ENCODE data around the gene CTNND2. TPM values are rescaled to one million over a fixed set of nuclear protein-coding genes. Genes with fewer than 3 reads are reported as not detected.
"Not testable (repeated sequence)": the region's sequence is repeated elsewhere in the genome, so short reads cannot be mapped to it uniquely, and the experiment has no call there.

Gene CTNND2
- total RNA-seq, 1 donor from 2014 or later: 41.3 TPM

DNA sequence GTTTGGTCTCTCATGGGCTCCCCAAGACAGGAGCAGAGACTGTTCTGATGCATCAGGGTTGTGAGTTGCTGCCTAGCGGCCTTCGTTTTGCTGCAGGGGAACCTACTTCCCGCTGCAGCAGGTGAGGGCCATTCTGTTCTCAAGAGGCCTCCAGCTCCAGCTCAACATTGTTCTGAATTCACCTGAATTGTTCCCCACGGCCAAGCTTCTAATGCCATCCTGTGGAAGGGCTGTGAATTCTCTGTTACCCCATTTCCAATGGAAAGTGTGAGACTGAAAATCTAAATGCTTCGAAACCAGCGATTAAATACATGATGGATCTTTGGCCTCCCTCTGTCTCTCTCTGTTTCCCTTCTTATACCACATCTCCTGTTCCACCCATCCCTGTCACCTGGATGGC lies 794.1 kb downstream of the CTNND2 start:
- intact Hi-C loops (cut with DNase I): no loop called here
- no peak for DNase-seq (ENCODE audit: low spot score)

- no peak for DNase-seq (ENCODE audit: low spot score)
- intact Hi-C loops (cut with DNase I): no loop called here
Observed at GRCh38 chr5:11105696-11106095, 798.5 kb downstream of the CTNND2 start.

DNA sequence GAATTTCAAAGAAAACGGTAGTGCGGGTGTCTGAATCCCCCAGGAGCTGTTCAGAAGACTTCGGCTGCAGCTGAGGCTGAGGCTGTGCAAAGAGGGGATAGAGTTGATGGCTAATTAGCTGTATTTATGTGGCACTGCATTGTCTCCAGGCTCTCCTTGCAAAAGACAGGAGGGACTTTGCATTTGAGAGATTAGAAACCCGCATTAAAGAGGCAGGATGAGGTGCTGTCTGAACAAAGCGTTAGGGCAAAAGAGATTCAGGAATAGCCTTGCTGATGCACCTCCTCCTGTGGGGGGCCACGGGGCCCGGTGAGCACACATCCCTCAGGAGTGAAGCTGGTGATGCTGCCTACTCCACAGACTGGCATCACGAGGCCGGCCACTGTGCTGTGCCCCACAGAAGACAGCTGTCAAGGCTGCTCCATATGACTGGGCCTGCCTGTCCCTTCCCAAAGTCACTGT lies 799.6 kb downstream of the CTNND2 start:
- intact Hi-C loops (cut with DNase I): no loop called here
- no peak for DNase-seq (ENCODE audit: low spot score)

DNA sequence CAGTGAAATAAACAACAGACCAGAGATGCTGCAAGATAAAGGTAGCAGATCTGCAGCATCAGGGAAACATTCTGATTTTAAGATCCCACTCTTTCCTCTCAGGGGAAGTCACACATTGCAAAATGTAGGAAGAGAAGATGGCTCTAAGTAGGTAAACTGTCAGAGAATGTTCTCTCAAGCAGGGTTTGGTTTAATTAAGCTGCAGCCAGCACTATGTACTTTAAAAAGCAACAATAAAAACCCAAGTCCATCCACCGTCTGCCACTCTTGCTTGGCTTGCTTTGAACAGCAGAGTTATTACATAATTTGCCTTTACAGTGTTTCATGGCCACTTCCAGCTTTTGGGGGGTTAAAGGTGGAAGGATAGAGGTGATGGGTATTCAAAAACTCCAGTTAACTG lies 800.0 kb downstream of the CTNND2 start:
- intact Hi-C loops (cut with DNase I): no loop called here
- DNase-seq (ENCODE audit: low spot score): no peak

DNA sequence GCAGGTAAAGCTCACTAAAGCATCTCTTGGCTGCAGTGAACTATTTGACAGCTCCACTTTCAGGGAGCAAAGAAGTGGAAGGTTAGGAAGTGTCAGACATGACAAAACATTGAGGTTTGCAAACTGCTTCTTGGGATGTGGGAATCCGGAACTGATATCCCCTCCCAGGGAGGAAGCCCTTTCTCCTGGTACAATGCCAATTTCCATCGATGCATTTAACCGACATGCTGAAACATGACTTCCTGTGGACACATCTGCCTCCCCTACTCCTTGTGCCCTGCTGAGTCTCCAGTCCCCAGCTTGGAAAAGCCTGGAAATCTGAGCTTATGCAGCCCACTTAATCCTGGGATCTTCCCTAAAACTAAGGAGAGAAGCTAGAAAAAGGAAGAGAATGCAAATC lies 820.1 kb downstream of the CTNND2 start:
- DNase-seq (ENCODE audit: low spot score): no peak
- intact Hi-C loops (cut with DNase I): no loop called here

- intact Hi-C loops (cut with DNase I): no loop called here
- DNase-seq (ENCODE audit: low spot score): no peak
Observed at GRCh38 chr5:11082404-11082945, 821.8 kb downstream of the CTNND2 start.

- intact Hi-C loops (cut with DNase I): no loop called here
- no peak for DNase-seq (ENCODE audit: low spot score)
Observed at GRCh38 chr5:11076945-11077613, 827.2 kb downstream of the CTNND2 start.

DNA sequence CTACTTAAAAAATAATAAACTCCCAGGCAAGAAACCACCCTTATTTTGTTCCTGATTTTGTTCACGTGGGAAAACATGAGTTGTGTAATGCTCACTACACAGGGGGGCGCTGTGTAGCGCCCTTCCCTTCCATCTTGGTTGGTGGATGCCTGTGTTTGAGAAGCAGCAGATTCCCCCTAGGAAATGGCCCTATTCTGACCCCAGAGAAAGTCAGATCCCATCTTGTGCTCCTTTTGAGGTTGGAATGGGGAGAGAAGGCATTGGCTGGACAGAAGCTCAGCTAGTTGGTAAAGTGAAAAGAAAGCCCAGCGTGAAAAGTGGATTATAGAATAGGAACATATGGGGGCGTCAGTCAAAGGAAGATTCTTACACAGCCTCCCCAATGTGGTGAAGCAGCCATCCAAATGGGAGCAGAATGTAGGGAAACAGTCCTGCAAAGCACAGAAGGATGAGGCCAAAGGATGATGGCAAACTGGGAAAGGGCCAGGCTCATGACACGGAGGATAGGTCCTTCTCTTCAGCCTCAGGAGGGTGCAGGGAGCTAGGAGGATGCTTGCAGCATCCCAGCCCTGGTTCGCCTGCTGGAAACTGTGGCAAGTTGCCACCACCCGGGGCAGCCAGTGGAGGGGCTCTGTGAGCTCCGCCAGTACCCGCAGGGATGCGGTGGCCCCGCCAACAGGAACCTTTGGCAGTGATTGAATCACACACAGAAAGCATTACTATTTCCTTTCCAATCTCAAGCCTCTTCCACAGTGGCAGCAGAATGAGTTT lies 829.0 kb downstream of the CTNND2 start:
- DNase-seq (ENCODE audit: low spot score): no peak
- intact Hi-C loops (cut with DNase I): no loop called here

DNA sequence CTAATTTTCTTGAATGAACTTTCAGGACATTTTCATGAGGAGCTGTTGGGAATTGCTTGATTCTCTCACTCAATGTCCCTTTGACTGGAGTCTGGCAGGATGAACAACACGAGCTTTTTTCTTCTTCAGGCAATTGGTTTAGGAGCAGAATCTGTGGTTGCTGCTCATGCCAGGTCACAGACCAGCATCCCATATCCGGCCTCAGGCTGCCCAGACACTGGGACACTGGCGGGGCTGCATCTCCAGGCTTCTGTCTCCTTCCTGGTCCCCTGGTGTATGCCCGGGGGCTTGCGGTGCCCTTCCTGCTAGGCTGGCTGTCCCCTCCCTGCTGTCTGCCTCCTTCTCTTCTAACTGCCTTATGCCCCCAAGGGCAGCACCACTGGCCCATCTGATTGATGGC lies 831.7 kb downstream of the CTNND2 start:
- intact Hi-C loops (cut with DNase I): no loop called here

DNA sequence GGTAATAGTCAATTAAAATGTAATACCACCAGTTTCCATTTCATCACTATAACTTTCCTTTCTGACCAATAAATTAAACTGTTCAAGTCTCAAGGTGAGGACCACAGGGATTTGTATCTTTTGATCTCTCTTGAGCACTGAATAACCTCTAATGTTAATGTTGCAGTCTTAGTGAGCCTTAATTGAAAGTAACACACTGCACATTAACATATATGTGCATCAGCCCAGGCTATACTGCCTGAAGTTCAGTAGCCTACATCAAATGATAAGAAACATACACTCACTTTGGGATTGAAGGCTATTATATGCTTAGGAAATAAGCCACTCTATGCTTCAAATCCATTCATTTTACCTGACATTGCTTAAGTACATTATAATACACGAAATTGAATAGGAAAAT lies 832.2 kb downstream of the CTNND2 start:
- intact Hi-C loops (cut with DNase I): no loop called here
- DNase-seq (ENCODE audit: low spot score): no peak

More for the DNA sequence above, 831.7 kb downstream of the CTNND2 start:
- no peak for DNase-seq (ENCODE audit: low spot score)

GRCh38 chr5:11069041-11069440 lies 835.2 kb downstream of the CTNND2 start:
- intact Hi-C loops (cut with DNase I): no loop called here
- DNase-seq (ENCODE audit: low spot score): no peak

DNA sequence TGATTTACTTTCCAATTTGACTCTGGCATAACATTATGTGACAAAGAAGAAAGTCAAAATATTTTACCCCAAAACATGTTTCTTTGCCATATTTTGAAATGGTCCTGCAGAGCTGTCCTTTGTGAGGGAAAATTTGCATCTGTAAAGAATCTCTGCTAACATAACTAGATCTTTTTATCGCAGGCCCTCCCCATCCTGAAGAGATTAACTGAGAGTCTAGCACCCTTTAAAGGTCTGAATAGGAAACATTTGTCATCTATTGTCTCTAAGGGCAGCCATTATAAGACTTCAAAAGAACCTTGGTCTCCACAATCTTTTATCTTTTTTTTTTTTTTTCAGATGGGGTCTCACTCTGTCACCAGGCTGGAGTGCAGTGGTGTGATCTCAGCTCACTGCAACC lies 838.5 kb downstream of the CTNND2 start:
- intact Hi-C loops (cut with DNase I); DNase-seq (ENCODE audit: low spot score): not testable (repeated sequence)

DNA sequence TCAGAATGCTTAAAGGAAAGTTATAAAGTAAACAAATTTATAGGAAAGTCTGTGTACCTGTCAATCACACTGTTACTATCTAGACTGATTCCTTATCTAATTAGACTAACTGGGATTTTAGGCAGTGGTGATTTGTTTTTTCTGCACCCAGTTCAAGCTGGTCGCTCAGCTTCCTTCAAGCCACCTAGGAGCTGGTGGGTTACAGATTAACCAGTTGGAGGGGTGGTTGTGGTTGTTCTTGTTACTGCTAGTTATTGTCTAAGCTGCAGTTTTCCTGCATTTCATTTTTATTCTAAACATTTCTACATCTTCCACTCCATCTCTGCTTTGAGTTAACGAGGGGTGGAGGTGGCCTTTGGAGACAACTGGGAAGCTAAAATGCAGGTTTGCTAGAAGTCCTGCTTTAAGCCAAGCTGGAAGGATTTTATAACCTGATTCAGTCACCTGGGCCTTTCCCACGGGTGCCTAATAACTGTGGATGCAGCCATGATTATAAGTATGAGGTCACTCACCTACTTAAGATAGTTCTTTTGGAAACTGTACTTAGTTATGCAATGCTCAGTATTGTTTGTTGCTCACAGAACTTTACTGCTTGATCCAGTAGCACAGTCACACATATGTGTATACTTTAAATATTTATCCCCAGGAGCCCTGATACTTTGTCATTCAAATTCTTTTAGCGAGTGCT lies 839.3 kb downstream of the CTNND2 start:
- DNase-seq (ENCODE audit: low spot score): no peak
- intact Hi-C loops (cut with DNase I): no loop called here

- intact Hi-C loops (cut with DNase I): no loop called here
Observed at GRCh38 chr5:11062397-11062796, 841.8 kb downstream of the CTNND2 start.

GRCh38 chr5:11056560-11056959 lies 847.7 kb downstream of the CTNND2 start:
- no peak for DNase-seq (ENCODE audit: low spot score)
- intact Hi-C loops (cut with DNase I): no loop called here

More at GRCh38 chr5:11062397-11062796, 841.8 kb downstream of the CTNND2 start:
- DNase-seq (ENCODE audit: low spot score): no peak

GRCh38 chr5:11054014-11054413 lies 850.2 kb downstream of the CTNND2 start:
- intact Hi-C loops (cut with DNase I): no loop called here
- DNase-seq (ENCODE audit: low spot score): no peak

GRCh38 chr5:11052871-11053270 lies 851.4 kb downstream of the CTNND2 start:
- intact Hi-C loops (cut with DNase I): no loop called here

GRCh38 chr5:11050596-11051304 lies 853.5 kb downstream of the CTNND2 start:
- no peak for DNase-seq (ENCODE audit: low spot score)
- intact Hi-C loops (cut with DNase I): no loop called here

More at GRCh38 chr5:11052871-11053270, 851.4 kb downstream of the CTNND2 start:
- no peak for DNase-seq (ENCODE audit: low spot score)

GRCh38 chr5:11048760-11049159 lies 855.5 kb downstream of the CTNND2 start:
- DNase-seq (ENCODE audit: low spot score): no peak
- intact Hi-C loops (cut with DNase I): no loop called here

DNA sequence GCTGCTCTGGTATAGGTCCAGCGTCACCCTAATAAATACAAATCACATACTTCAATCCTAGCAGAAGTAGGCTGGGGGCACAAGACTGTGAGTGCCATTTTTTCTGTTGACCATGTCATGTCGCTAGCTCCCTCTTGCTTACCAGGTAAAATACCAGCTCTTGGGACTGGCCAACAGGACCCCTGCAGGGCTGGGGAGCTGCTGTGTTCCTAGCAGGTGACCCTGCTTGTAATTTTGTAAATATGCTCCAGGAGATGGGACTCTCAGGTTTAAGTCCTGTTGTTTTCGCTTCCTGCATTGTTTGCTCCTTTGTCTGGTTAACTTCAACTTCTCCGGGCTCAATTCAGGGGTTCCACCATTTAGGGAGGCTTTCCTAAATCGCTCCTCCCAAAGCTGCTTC lies 856.6 kb downstream of the CTNND2 start:
- intact Hi-C loops (cut with DNase I): no loop called here
- DNase-seq (ENCODE audit: low spot score): no peak

All from cardiac septum (tissue), 1 donor.